Omental fat pad (tissue), 4 donors: Measurements from ENCODE around the gene CACNB1. TPM values are rescaled to one million over a fixed set of nuclear protein-coding genes. Genes with fewer than 3 reads are reported as not detected.
"Not testable (repeated sequence)": the region's sequence is repeated elsewhere in the genome, so short reads cannot be mapped to it uniquely, and the experiment has no call there.

Experiments
- ATAC-seq: fragments of 150-250 bp; one replicate; pipeline ENCODE4 v1.9.1; 2016; ENCODE audit warnings: mild to moderate bottlenecking, moderate library complexity; ENCODE audit not compliant: low FRiP score
- DNase-seq: peaks from one replicate; pipeline ENCODE4 v3.0.0-alpha.2; 2019; ENCODE audit warnings: low spot score
- CTCF ChIP-seq, 3 donors: fragments of 450-650 bp; IDR thresholded peaks; one replicate each; pipeline ENCODE4 v1.5.1; 2016 to 2017; ENCODE audit warnings: antibody characterized with exemption in 3 of 3, mild to moderate bottlenecking in 3 of 3, moderate library complexity in 2 of 3
- total RNA-seq, 4 donors: library from RNA; depleted of rRNA; stranded (reverse); fragments of >200 nt; gene quantifications; one replicate each; pipeline ENCODE4 v1.1.0, GENCODE V29; 2016

Gene CACNB1
- total RNA-seq, 4 donors from 2014 or later = 3.2 to 3.7 (median 3.5) TPM

GRCh38 chr17:39169518-39169917 lies 28.0 kb downstream of the CACNB1 start:
- DNase-seq (no peak), ATAC-seq (no peak)
- no peak for TF ChIP-seq CTCF (IDR thresholded peaks at IDR 0.05)

- ATAC-seq = no peak
- DNase-seq = no peak
- no peak for TF ChIP-seq CTCF (IDR thresholded peaks at IDR 0.05)
Measured at GRCh38 chr17:39169101-39169500, 28.4 kb downstream of the CACNB1 start.

GRCh38 chr17:39168503-39168902 lies 29.0 kb downstream of the CACNB1 start:
- not testable (repeated sequence) for ATAC-seq

DNA sequence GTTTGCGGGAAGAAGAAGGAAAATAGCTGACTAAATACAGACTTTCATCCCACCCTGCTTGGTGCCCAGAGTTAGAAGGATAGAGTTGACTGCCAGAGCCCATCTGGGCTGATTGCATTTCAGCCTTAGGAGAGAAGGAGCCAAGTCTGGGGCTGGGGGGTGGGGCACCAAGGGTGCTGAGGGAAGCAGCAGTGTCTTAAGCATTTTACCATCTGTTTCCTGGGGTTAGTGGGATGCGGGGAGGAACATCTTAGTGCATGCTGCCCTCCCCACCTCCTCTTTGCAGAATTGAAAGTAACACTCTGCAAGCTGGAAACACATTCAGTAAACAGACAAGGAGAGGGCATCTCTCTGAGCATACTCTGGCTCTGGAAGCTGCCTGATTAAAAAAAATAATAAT lies 30.0 kb downstream of the CACNB1 start:
- DNase-seq (no peak), ATAC-seq (no peak)
- TF ChIP-seq CTCF (IDR thresholded peaks at IDR 0.05) = no peak

More at GRCh38 chr17:39168503-39168902, 29.0 kb downstream of the CACNB1 start:
- DNase-seq = not testable (repeated sequence)

DNA sequence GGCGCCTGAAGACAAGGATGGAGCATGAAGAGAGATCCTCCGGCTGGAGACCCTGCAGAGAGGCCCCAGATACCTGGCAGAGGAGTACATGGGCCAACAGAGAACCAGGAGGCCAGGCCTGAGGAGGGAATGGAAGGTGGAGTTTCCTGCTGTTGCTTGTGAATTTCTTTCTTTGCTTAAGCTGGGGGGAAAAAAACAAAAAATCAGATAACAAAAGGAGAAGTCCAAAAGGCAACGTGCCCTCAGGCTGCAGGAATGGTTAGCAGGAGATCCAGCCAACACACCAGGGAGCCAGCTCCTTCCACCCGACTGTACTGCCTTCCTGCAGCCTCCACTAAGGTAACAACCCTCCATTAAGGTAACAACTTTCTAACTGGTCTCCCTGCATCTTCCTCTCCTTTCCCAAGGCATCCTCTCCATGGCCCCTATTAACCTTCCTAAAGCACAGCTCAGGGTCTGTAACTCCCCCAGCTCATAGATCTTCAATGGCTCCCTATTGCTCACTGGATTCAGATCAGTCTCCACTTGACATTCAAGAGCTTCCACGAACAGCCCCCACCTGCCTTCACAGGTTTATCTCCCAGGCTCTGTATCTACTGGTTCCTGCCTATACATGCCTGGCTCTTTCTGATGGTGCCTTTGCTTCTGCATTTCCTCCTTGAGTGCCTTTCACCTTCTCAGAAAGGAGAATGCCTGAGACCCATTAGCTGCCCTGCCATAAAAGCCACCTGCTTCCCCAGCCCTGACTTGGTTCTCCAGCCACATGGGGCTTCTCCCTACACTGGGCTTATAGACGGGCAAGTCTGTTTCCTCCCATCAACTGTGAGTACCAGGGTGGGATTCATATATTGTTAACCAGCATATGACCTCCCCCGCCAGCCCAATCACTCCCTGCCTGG lies 30.8 kb downstream of the CACNB1 start:
- ATAC-seq (no peak), DNase-seq (no peak)
- TF ChIP-seq CTCF (IDR thresholded peaks at IDR 0.05) = no peak

GRCh38 chr17:39165841-39166349 lies 31.6 kb downstream of the CACNB1 start, which contains the start of gene ARL5C:
ARL5C (minus strand) TSS chr17:39166161; CDS start chr17:39165760, 401 bp downstream.
- no peak for TF ChIP-seq CTCF (IDR thresholded peaks at IDR 0.05)
- ATAC-seq = no peak

DNA sequence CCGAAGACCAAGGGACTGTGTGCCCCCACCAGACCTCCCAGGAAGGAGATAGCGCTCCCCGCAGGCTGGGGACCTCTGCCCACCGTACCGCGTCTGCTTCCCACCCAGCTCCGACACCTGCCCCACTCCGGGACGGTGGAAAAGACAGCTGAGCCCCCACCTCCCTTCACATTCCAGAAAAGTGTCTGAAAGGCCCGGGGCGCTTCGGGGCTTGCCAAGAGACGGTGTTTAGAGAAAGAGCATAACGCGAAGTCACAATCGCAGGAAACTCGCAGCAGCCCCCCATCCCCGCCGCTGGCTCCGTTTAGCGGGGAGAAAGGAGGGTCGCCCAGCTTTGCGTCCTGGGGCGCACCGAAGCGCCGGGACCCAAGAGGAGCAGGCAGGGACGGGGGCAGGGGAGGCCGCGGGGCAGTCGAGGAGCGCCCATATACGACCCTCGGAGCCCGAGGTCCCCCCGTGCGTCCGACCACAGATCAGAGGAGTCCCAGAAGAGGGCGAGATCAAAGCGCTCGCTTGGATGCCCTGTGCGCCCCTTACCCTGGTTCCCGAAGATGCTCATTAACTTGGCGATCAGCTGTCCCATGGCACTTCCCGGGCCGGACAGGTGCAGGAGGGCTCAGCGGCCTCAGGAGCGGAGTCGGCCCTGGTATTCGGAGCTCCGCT lies 32.2 kb downstream of the CACNB1 start:
- DNase-seq = no peak
- no peak for TF ChIP-seq CTCF (IDR thresholded peaks at IDR 0.05)
- ATAC-seq = no peak

More at GRCh38 chr17:39165841-39166349, 31.6 kb downstream of the CACNB1 start, which contains the start of gene ARL5C:
- no peak for DNase-seq
